Fibroblast of skin of left quadriceps (primary cell): ENCODE measurements around the gene PPP2R2B.

Experiments used
- DNase-seq, 2 experiments: peaks; one replicate each; pipeline ENCODE4 v3.0.0-alpha.2; 2013; ENCODE audit warnings: low read depth in 2 of 2

The PPP2R2B gene

DNA sequence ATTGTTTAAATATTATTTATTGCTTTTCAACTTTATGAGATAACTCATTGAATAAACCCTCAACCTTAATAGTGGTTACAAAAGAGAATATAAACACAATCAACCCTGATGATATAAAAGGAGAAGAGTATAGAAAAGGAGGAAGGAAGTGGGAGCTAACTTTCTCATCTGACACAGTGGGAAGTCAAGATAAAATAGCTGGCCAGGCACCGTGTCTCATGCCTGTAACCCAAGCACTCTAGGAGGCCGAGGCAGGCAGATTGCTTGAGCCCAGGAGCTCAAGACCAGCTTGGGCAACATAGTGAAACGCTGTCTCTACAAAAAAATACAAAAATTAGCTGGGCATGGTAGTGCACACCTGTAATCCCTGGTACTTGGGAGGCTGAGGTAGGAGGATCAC lies 93.5 kb downstream of the PPP2R2B start:
- no peak for DNase-seq

DNA sequence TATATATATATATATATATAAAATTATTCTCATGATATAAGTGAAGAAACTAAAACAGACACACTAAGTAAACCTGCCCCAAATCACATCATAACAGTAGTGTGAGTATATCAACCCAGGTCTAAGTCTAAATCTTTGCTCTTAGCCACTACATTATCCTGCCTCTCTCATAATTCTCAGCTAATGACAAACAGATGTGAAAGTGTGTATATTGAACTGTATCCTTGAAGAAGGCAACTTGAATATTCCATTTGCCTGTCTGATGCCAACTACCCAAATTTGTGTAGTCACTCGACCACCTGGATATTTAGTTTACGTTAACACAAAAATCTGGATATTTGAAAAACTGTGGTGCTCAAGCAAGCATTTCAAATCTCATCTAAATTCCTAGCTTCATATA lies 97.4 kb downstream of the PPP2R2B start:
- no peak for DNase-seq

DNA sequence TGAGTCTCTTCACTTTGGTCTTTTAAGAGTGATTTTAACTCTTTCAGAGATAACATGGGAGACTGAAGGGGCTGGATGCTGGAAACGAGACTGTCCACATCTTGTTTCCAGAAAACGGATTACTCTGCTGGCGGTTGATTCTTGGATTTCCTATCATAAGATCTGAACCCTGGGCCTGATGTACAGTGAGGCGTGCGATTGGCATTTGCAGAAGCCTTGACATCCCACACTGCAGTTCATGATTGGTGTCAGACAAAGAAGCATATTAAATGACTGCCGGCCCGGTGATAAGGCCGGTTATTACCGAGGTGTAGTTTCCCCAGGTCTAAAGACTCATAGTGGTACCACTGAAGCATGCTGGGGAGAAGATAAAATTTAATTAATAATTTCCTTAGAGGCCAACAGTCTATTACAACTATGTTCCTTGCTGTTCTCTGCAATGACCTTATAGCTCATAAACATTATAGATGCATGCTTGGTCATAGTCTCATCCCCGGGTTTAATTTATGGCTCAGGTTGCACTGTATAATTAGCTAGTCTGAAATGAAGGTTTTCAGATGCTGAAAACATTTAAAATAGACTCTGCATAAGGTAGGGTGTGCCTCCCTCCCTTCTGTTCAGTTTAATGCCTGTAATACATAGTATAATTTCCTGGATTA lies 99.2 kb downstream of the PPP2R2B start:
- no peak for DNase-seq

DNA sequence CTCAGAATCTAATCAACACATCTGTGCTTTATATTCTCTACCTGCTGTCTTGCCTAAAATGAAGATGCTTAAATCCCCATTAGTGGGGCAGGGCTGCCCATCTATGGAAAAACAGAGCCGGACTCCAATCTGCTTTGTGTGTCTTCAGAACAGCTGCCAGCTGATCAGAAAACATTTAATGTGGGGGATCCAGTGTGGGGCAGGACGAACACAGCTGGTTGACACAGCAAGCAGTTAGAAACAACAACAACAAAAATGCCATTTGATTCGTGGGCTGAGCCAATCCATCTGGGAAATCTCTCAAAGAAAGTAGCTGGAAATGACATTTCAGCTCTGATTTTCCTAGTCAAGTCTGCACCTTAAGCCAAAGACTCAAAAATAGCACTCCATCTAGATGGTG lies 99.8 kb downstream of the PPP2R2B start:
- DNase-seq: no peak

DNA sequence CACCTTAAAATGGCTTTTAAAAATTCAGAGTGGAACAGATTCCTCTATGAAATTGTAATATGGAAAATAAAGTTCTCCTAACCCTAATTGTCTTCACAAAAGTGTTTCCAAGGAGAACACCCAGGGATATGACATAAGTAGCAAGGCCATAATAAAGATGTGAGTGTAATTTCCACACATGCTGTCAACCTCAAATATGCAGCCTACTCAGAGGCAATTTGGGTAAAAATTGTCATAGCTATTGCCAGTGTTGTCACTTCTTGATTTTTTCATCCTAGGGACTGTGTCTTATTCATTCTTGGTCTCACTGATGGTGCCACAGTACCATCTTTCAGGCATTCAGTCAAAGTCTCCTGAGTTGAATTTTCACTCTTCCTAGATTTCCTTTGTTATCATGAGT lies 100.3 kb downstream of the PPP2R2B start:
- DNase-seq: no peak

DNA sequence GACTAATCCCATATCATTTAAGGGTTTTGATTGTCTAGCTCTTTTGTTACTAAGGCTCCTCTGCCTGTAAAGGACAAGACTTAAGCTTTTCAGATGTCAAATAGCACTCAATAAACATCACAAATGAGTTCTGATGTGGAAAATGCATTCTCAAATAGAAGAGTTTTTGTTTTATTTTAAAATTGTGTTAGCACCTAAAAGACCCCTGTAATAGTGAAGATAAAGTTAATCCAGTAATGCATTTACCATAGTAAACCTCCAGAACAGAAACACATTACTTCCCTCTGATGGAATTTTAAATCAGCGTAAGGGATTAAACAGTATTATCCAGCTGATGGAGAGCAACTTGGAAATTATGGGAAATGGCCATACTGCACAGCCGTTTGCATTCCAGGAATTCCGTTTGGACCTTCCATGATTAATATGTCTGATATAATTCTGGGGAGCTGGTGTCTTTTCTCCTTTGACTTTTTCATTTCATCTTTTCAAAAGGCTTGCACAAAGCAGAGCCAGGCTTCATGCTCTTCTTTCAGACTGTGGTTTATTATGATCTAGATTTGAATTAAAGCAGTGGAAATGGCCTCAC lies 105.6 kb downstream of the PPP2R2B start:
- no peak for DNase-seq

DNA sequence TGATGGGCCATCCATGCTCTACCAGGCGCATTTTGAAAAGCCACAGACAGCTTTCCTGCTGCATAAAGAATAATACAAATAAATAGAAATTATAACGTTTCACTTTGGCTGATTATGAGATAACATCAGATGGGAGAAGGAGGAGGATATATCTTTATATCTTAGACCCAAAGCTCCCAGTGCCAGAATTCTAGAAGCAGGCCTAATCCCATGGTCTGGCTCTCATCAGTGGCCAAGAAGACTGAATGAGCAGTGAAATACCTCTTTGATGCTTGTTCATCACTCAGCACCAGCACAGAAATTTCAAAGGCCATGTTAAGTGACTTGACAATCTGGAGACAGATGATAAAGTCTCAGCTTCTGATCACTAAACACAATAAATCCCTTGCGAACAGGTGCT lies 107.6 kb downstream of the PPP2R2B start:
- no peak for DNase-seq

DNA sequence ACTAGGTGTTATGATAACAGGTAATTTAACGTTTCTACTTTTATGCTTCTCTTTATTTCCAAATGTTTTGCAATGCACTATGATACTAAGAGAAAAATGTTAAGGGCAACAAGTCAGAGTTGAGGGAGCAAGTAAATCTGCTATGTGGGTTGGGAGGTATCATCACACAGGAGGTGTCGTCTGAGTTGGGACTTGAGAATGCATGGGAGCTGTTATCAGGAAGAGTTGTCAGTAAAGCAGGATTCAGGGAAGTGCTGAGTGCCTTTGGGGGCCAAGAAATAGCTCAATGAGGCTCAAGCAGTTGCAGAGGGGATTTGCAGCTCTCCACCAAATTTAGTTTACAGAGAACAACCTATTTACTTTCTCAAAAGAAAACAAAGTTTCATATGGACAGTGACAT lies 108.0 kb downstream of the PPP2R2B start:
- no peak for DNase-seq

DNA sequence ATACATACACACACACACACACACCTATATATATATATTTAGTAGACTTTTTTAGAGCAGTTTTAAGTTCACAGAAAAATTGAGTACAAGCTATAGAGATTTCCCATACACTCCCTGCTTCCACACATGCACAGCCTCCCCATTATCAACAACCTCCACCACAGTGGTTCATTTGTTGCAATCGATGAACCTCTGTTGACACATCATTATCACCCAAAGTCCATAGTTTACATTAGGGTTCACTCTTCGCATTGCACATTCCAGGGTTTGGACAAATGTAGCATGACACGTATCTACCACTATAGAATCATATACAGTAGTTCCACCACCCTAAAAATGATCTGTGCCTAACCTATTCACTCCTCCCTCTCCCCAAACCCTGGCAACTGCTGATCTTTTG lies 111.0 kb downstream of the PPP2R2B start:
- no peak for DNase-seq

DNA sequence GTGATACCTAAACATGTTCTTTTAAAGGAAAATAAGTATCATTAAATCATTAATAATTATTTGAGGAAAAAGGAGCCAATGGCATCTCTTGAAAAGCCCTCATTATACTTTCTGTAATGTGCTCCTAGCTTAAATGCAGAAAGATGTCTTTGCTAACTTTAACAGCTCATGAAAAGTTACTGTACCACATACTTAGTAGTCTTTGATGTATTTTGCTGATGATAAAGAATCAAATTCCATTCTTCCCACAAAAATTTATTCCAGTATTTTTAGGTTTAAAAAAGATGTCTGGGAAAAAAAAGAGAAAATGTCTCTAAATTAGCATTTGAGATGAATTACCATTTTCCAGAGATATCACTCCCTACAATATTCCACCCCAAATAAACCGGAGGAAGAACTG lies 112.5 kb downstream of the PPP2R2B start:
- DNase-seq: no peak

DNA sequence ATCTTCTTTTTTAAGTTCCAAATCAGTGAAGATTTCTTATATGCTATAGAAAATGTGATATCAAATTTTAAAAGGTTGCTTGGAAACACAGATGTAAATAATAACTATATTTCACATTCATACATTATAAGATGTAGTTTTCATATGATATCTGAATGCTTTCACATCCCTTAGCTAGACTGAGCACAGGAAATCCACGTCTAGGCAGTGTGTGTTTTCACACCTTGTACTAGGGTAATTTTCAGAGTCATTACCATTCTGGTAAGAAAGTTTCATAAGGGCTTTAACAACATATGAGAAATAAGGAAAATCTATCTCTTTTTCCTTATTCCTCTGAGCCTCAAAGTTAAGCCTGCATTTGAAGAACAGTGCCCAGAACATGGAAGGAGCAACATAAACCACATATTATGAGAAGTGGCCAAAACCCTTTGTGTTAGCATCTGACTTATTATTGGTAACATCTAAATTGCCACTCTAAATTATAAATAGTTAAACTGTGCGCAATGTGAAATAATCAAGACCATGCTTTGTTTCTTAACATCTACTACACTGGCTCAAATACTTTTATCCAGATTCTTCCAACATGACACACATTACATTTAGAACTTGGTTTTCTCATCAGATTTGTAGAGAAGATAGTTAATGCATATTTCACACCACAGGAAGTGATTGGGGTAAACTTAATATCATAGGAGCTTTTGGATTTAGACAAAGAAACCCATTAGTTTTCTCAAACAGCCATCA lies 113.3 kb downstream of the PPP2R2B start:
- DNase-seq: no peak

DNA sequence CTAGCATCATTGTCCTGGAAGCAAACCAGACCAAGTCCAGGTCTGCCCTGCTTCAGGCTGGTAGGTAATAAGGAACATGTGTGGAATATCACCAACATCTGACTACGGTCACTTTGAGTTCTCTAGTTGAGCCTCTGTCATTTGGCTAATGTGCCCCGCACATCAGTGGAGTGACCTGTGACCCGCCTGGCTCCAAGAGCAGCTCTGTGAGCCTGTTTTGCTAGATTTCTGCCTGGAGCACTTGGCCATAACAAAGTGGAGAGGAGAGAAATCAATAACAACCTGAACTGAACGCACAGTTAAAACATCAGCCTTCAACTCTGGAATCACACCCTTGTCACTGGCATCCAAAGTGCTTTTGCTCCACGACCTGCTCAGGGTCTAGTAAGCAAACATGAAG lies 115.7 kb downstream of the PPP2R2B start:
- DNase-seq: no peak

DNA sequence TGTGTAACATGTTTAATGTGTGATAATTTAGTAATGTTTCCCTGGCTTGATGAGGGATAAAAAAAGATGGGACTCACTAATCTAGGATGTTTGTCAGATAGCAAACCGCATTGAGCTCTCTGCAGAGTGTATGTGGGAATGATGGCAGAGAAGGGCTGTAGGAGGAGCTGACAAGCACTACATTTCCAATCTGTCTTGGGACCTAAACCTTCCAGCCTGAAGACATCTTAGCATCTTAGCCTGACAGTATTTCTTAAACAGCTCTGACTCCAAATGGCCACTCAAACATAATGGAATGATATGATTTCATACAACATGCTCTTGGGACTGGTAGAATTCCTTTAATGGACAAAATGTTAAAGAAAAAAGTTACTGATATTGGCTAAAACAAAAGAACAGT lies 116.7 kb downstream of the PPP2R2B start:
- DNase-seq: no peak

DNA sequence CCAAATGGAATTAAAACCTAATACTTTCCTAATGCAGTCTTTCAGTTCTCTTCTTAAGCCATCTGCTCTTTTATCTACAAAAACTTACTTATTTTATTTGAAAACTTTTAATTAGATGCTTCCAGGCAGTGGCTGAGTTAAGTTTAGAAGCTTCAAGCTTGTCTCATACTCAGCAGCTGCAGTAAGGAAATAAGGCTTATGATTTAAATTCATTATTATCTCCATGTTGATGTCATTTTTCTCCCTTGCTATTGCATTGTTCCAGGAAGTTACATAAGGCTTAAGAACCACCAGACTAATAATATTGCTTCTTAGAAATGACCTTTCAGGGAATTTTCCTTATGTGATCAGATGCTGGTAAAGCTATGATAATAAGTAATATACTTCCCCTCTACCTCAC lies 119.6 kb downstream of the PPP2R2B start:
- DNase-seq: no peak

DNA sequence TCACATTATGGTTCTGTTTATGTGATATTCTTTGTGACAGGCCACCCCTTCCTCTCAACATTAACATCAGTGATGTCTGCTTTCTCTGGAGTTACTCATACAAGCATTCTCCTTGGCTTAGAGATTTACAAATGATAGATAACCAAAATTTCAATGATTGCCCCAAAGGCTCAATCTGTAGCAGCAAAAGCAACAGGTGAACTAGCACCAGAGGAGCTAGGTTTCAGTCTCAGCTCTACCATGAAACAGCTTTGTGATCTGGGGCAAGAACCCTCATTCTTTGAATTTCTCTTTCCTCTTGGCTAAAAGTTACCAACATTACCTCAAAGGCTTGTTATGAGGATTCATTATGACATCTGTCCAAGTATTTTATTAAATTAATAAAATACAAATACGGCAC lies 120.5 kb downstream of the PPP2R2B start:
- DNase-seq: no peak

DNA sequence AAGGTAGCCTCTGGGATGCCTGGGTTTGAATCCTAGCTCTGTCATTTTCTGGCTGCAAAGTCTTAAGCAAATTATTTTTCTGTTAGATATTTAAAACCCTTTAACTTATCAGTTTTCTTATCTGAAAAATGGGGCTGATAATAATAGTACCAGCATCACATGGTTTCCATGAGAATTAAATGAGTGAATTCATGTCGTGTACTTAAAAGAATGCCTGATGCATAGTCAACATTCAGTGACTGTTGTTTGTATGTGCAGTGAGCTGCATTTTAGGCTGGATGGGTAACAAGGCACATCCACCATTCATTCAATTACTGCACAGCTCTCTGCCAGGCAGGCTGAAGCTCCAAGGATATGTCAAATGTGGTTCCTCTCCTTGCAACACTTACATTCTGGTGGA lies 122.0 kb downstream of the PPP2R2B start:
- DNase-seq: no peak

DNA sequence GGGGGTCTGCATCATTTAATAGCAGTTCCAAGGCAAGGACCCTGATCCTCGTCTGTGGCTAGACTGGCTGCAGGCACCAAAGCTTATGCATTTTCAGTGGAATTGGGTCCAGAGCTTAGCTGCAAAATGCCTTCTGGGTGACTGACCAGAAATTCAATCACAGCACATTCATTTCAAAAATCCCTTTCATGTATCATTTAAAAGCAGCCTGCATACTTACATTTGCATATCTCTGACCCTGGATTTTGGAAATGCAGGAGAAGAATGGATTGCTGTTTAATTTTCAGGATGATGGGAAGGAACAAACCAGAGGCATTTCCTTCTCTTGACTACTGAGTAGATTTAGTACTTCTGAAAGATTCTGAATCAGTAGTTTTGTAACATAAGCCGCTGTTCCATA lies 122.8 kb downstream of the PPP2R2B start:
- no peak for DNase-seq

DNA sequence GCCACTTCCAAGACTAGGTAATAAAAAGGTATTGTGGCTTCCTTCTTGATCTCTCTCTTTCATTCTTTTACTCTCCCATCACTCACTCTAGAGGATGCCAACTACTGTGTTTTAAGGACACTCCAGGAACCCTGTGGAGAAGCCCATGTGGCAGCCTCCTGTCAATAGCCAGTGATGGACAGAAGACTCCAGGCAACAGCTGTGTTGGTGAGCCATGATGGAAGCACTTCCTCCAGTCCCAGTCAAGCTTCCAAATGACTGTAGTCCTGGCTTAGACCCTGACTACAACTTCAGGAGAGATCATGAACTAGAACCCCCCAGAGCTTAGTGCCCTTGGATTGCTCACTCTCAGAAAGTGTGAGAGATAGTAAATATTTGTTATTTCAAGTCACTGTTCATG lies 123.9 kb downstream of the PPP2R2B start:
- no peak for DNase-seq

DNA sequence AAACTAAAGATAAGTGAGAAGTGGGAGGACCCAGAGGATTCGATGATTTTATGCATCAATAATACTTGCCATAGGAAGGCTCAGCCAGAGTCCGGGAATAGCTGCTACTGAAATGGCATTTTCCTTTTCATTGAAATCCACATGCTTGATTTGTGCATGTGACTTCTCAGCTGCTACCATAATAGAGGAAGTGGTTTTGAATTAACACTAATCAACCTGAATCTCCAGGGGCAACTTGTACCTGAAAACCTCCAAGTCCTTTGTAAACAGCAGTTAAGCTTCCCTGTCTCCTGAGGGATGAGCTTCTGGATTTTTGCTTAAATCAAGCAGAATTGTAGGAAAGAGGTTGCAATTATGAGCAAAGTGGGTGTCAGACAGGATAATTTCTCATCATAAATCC lies 124.9 kb downstream of the PPP2R2B start:
- no peak for DNase-seq

DNA sequence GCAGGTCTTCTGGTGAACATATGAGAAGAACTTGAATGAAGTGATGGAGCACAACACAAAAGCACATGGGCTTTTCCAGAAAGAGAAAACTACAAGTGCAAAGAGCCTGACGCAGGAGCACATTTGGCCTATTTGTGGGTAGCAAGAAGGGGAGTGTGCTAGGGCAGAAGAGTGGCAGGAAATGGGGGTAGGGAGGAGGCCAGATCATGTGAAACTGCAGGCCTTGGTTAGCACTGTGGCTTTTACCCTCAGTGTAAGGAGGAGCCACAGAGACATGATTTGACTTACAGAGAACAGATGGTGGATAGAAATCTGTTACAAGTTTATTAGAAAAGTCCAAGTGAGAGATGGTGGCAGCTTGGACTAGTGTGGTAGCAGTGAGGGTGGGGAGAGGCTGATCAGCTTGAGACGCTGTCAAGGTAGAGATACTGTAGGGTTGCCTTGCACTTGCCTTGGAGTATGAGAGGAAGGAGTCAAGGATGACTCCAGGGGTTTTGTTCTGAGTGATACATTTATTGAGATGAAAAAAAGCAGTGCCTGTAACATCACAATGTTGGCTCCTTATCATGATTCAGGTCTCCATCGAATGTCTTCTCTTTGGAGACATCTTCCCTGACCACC lies 126.7 kb downstream of the PPP2R2B start:
- DNase-seq: no peak

DNA sequence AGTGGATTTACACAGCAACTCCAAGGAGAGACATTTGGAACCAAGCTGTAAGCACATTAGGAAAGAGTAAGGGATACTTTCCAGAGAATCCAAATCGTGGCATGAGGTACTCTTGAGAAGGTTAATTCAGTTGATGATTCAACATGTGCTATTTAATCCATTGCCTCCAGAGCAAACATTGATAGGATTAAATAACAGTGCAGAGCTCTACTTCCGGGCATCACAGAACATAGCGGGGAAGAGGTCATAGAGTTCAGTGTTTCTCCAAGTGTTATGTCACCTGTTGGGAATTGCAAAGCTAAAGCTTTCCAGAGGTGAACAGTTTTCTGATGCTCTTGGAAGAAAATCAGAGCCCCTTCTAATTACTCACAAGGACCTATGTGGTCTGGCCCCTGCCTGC lies 127.5 kb downstream of the PPP2R2B start:
- DNase-seq: no peak

DNA sequence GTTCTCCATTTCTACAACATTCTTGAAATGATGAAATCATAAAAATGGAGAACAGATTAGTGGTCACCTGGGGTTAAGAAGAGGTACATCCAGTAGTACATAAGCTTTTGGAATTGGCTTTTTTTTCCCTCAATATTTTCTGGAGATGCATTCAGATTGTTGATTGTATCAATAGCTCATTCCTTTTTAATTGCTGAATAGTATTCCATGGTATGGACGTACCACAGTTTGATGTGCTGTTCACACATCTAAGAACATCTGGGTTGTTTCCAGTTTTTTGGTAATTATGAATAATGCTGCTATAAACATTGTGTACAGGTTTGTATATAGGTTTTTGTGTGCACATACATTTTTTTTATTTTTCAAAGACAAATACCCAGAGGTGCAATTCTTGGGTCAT lies 130.0 kb downstream of the PPP2R2B start:
- no peak for DNase-seq
